PC-3 (cell line): ENCODE measurements around the gene PPFIBP1.

ENCODE experiments used
- EZH2 ChIP-seq: fragments of 300-600 bp; sonication (generic); IDR thresholded peaks from one replicate; pipeline ENCODE4 v1.6.1; 2017; ENCODE audit warnings: antibody characterized with exemption, mild to moderate bottlenecking, low read length; ENCODE audit not compliant: unreplicated experiment
- TF ChIP-seq, protein P1 (sequence below): fragments of 300-600 bp; sonication (generic); conservative IDR thresholded peaks from 2 replicates; pipeline ENCODE4 v1.5.1; 2017; ENCODE audit warnings: antibody characterized with exemption, low read depth, mild to moderate bottlenecking, low read length

- TF ChIP-seq EZH2, result no peak
- TF ChIP-seq, protein P1, sequence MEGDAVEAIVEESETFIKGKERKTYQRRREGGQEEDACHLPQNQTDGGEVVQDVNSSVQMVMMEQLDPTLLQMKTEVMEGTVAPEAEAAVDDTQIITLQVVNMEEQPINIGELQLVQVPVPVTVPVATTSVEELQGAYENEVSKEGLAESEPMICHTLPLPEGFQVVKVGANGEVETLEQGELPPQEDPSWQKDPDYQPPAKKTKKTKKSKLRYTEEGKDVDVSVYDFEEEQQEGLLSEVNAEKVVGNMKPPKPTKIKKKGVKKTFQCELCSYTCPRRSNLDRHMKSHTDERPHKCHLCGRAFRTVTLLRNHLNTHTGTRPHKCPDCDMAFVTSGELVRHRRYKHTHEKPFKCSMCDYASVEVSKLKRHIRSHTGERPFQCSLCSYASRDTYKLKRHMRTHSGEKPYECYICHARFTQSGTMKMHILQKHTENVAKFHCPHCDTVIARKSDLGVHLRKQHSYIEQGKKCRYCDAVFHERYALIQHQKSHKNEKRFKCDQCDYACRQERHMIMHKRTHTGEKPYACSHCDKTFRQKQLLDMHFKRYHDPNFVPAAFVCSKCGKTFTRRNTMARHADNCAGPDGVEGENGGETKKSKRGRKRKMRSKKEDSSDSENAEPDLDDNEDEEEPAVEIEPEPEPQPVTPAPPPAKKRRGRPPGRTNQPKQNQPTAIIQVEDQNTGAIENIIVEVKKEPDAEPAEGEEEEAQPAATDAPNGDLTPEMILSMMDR, result no peak
These were observed 84.9 kb downstream of the PPFIBP1 start for GRCh38 chr12:27608890-27609289.
